HG03159 (cell line): ENCODE data around the gene SSBP3.
"Not testable (repeated sequence)": the region's sequence is repeated elsewhere in the genome, so short reads cannot be mapped to it uniquely, and the experiment has no call there.

Source experiments
- ATAC-seq: cut with Tn5 transposase; IDR thresholded peaks from one replicate; pipeline ENCODE4 v1.9.1; 2021; ENCODE audit warnings: mild to moderate bottlenecking, moderate library complexity; ENCODE audit not compliant: unreplicated experiment

The SSBP3 gene

DNA sequence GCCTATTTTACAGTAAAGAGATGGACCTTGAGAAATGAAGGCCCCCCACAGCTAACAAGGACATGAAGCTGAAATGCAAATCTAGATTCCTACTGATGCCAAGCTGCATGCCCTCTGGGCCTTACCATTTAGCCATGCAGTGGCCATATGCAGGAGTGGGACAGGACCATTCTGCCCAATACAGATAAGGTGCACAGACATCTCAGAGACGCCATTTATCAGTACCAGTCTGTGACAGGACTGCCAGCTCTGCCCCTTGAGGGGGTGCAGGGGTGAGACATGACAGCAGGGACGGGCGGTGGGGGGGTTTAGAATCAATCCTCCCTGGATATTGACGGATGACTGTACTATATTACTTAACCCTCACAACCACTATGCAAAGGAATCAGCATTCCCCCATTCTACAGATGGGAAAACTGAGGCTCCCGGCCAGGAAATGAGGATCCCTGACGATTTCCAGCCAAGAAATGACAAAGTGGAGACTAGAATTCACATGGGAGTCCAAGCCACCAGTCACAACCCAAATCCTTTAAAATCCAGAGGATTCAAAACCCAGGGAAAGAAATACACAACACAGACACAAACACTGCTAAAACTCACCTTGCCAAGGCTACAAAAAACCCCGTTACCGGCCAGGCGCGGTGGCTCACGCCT is 10.8 kb downstream of the SSBP3 start:
- no peak for ATAC-seq

DNA sequence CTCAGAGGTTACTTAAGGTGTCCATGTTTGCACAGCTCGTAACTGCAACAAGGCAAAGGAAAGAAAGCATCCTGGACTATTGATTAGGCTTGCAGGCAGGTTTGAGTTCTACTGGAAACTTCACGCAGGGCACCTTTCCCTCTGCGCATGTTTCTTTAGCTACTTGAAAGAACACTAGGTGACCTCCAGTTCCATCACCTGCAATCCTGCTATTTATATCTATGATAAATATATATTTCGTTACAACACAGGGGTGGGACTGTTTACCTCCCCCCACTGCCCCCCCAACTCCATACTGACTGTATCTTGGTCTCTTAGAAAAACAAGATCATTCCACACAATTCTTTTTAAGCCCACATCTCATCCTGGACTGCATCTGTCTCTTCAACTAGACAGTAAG is 12.1 kb downstream of the SSBP3 start:
- ATAC-seq = no peak

DNA sequence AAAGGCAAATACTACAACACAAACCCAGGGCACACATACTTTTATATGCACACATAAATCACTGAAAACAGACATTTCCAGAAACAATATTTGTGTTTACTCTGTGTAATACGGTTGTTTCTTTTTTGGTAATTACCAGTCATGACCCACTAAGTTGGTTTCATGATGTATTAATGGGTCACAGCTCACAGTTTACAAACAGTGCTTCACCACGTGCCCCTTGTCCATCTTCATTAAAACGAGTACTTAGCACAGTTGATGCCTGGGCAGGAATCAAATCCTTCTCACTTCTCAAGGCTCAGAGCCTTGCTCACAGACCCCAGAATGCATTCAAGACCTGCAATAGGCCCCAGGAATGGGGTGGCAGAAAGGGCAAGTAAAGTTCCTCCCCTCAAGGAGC is 13.8 kb downstream of the SSBP3 start:
- no peak for ATAC-seq

DNA sequence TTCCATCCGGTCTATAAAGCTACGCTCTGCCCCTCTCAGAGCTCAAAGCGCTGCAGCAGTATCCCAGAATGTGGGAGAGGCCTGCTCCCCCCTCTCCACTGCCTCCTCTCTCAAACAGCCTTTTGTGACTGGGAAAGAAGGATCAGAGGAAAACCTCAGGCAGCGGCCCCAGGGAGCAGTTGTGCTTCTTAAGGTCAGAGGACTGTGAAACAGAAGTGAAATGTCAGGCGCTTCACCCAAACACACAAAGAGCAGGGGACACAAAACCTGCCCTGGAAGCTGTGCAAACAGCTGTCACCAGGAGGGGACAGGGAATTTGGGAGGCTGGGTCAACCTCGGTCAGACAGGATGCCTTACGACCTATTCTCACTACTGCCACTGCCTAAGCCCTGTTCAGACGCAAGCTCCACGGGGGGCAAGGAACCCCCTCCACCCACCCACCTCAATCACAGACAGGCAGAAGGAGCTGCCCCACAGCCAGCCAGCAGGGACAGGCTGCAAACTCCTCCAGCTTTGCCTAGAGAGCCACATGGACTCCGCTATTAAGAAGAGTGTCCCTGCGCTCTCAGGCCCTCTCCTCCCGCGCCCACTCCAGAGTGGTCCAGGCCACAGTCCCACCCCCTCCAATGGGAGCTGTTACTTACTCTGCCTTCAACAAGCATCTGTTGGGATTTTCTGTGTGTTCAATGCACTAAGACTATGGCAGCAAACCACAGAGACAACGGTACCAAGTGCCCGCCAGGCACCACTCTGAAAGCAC is 14.6 kb downstream of the SSBP3 start:
- ATAC-seq = no peak

DNA sequence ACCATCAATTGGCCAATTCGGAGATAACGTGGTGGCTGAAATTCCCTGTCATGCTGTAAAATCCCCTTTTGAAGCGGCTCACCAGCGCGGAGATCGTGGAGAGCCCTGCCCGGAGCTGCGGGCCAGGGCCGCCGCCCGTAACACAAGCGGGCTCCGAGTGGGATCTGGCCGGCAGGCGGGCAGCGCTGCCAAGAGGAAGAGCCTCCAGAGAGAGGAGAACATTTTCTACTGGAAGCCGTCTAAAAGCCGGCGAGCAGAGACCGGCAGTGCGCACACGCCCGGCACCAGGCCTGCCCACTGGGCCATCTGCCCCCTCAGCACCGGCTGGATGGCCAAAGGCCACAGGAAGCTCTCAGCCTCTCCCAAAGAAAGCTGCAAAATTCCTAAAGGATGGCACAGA is 15.5 kb downstream of the SSBP3 start:
- no peak for ATAC-seq

DNA sequence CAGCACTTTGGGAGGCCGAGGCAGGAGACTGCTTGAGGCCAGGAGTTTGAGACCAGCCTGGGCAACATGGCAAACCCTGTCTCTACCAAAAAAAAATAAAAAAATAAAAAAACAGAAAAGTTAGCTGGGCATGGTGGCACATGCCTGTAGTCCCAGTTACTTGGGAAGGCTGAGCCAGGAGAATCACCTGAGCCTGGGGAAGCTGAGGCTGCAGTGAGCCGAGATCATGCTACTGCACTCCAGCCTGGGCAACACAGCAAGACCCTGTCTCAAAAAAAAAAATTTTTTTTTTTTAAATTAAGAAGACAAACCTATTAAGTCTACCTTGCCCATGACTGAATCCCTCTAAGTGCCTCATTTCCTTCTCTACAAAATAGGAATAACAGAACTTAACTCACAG is 16.6 kb downstream of the SSBP3 start:
- not testable (repeated sequence) for ATAC-seq

DNA sequence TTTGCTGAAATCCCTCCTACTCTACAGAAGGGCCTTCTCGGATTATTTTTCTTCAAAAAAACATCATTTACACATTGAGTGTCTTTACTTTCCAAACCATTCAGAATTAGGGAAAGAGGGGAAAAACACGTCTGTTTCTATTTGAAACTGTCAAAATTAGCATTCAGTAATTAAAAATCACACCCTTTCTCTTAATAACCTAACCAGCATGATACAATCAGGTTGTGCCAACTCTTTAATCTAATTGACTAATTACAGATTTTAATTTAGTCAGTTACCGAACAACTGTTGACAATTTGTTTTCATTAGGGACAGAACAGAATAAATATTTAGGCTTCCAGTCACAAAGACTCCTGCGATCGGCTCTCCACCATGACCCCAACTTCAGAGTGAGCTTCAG is 18.8 kb downstream of the SSBP3 start:
- no peak for ATAC-seq

DNA sequence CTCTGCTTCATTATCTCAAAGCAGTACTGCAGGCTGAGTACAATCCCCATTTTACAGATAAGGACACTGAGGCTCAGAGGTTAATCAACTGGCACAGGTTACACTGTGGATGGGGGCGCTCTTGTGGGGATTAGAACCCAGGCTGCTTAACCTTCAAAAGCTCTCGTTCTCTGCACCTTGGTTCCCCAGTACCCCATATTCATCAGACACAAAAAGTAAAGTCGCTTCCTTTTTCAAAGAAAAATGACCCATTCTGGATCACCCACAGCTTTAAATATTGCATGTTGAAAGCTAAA is 20.5 kb downstream of the SSBP3 start:
- ATAC-seq = no peak

DNA sequence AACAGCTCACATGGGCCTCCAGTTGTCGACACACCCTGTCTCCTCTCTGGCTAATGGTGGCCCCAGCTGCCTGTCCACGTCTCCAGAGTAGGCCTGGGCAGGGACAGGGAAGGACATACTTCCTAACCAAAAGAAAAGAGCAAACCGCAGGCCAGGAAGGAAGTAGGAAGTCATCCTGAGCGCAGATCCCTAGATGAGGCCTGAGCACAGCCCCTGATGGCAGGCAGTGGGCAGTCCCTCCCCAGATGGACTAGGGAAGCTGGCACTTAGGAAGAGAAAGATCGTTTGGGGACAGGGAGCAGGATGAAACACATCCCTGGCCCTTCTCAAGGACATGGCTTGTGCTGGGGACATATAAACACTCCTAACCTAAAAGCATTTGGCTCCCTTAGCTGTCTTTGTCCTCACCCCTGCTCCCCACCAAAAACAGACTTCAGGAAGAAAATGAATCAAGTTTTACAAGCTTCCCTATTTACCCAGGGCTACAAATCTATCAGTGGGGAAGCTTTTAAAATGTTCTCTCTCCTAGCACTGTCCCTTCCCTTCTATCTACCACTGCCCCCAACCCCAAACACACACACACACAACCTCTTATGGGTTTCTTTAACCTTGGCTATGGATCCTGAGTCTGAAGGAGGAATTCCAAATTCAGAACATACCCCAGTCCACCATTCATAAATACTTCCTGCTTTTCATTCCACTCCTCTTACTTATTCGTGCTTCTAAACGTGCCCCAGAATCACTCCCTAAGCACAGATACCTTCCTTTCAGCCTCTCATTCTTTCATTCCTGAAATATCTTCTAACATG is 21.1 kb downstream of the SSBP3 start:
- no peak for ATAC-seq

DNA sequence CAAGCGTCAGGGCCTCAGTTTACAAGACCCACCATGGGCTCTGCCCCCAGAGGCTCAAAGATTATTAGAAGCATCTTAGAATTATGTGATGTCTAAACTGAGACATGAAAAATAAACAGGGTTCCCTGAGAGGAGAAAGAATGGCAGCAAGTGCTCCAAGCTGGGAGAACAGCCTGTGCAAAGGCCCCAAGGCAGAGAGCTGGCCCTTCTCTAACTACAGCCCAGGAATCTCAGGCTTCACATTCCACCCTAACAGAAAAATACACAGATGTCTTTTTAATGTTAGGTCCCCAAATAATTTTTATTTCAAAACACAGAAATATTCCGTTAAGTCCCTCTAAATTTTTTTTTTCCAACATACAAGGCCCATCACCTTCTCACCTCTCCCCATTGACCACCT is 21.7 kb downstream of the SSBP3 start:
- no peak for ATAC-seq

DNA sequence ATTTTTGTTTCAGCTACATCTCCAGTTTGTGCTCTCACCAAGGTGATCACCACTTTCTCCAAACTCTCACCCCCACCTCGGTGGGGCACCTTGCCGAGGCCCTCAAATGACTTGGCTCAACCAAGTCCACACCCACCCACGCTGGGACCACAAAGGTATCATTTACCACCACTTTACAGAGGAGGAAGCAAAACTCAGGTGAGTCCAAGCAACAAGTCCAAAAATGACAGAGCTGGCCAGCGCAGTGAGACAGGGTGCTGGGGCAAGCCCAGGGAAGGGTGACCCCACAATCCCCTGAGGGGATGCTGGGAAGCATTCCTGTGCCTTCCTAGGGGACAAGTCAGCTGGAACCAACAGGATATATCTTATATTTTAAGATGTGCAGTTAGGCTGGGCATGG is 24.7 kb downstream of the SSBP3 start:
- no peak for ATAC-seq

DNA sequence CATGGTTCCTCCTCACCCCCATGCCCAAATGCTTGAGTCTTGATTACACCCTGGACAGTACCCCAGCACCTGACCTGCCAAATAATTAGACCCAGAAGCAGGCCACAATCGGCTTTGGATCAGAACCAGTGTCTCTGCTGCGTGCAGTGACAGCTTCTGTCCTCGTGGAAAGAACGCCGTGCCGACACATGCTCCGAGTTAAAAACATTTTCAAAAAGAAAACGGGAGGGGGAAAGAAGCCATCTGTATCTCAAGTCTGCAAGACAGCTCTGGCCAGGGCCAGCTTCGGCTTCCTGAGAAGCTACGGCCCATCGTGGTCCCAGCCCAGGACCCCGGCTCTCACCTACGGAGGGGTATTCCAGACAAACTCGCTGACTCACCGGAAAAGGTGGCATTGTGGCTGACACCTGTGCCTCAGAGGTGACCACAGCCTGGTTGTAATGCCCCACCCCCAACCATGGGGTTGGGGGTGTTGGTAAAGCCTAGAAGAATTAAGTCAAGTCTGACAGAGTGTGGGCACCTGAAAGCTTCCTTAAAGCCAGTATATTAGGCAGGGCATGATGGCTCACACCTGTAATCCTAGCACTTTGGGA is 25.8 kb downstream of the SSBP3 start:
- no peak for ATAC-seq

DNA sequence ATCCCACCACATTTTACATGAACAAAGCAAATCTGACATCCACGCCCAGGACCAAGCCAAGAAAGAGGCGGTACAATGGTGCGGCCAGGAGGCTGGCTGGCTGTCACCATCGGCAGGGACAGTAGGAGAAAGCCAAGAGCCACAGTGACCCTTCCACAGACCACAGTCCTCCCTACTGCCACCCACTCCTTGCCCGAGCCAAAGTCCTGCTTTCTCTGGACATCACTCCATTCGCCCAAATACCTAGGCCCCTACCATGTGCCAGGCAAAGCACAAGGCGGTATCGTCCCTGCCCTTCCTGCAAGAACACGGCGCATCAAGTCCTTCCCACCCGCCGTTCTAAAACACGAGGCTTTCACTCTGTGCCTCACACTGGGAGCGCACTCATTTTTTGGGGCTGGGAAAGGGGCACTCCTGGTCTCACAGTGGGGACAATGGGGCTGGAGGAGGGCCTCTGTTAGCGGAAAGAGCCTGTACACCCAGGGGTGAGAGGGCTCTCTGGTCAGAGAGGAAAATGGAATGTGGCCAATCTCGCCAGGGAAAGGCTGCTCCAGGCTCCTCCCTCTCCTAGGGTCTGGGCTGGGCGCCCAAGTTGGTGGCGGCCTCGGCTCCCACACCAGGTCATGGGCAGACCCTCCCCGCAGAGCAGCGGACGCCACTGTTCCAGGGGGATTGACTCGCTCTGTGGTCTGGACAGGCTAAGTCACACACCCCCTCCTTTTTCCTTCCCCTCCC is 26.5 kb downstream of the SSBP3 start:
- ATAC-seq = no peak

DNA sequence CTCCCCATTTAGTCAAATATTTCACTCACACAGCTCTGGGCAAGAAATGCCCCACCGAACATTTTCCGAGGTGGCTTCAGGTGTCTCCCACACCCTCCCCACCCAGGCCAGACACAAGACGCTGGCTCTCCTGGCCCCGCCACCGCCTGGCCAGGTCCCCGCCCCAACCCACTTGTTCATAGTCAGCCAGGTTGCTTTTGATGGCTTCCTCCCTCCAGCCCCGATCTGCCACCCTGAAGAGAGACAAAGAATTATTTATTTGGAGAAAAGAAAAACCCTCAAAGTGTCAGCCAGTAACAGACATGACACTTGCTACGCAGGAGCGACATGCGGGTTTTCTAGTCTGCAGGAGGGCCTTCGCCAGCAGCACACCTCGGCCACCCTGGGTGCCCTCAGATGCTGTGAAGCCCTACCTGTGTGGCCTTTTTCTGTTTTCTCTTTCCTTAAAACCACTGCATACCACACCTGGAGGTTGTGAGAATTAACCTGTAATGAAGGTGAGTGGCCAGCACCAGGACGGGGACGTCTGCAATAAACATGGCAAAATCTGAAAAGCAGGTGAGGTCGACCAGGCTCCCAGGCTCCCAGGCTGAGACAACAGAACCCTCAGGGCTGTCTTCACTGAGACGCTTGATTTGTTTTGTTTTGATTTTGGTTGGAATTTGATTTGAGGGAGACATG is 27.2 kb downstream of the SSBP3 start:
- no peak for ATAC-seq

DNA sequence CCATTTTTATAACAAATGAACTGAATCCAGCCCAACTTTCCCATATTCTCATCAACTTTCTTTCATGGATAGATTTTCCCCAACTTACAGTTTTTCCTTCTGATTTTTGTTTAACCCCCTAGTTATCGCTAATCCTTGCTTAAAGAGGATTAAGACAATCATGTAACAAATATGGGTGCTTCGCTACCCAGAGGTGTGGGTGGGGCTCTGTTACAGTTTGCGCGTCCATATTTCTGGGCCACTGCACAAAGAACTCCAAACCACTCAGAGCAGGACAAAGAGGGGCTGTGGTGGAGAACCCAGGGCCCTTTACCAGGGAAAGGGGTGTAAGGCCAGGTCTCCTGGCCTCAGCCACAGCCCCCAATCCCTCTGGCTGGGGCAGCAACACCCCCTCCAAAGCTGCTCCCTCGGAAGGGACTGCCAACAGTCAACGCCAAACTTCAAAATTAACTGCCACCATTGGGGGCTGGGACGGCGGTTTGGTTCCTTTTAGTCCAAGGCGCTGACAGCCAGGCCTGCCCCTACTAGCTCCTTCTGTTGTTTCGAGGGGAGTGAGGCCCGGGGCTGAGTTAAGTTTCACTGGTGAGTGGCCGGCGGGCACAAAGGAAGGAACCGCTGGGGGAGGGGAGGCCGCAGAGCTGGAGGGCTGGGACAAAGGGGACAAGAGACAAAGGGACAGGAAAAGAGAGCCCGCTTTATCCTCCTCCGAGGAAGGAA is 27.9 kb downstream of the SSBP3 start:
- ATAC-seq = no peak

DNA sequence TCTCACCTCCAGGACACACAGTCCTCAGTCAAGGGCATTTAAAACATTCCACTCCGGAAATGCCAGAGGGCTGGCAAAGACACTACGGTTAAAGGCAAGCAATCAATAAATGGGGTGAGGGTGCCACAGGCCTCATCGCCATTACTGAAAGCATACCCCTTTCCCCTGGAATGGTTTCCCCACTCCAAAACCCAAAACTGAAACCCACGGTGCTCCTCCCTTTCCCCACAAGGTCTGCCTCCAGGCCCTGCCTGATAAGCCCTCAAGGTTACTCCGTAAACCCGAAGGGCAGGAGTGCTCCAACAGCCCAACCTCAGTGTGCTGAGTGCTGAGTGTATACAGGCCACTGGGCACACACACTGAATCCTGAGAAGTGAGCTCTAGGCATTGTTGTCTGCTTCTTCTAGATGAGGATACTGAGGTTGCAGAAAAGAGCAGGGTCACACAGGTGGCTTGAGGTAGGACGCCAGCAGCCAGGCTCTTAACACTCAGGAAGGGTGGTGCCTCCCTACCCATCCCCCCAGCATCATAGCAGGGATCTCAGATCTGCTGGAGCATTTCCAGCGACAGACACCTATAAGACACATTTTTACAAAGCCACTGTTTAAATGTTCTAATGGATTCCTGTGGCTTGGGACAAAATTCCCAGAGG is 29.0 kb downstream of the SSBP3 start:
- ATAC-seq = no peak

DNA sequence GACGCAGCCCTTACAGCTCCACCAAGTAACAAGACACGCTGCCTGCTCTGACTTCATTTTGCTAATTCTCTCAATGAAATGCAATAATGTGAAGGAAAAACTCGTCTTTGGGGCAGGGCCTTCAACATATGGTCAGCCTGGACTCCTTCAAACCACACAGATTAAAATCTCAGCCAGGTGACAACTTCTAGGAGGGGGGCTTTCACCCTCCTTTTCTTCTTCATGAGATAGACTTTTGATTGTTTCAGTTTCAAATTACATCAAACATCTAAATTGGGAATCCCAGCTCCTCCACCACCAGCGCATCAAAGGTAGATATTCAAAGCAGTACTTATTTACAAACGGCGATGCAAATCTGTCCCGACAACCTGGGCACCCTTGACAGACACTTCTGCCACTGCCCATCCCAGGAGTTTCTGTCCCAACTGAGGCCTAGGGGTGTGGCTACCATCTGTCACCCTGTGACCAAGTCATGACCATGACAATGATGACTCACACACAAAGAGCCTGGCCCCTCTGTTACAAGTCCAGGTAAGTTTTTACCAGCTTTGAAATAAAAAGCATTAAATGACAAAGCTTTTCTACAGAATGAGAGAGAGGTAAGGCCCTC is 29.7 kb downstream of the SSBP3 start:
- ATAC-seq = peak; percentile 52

DNA sequence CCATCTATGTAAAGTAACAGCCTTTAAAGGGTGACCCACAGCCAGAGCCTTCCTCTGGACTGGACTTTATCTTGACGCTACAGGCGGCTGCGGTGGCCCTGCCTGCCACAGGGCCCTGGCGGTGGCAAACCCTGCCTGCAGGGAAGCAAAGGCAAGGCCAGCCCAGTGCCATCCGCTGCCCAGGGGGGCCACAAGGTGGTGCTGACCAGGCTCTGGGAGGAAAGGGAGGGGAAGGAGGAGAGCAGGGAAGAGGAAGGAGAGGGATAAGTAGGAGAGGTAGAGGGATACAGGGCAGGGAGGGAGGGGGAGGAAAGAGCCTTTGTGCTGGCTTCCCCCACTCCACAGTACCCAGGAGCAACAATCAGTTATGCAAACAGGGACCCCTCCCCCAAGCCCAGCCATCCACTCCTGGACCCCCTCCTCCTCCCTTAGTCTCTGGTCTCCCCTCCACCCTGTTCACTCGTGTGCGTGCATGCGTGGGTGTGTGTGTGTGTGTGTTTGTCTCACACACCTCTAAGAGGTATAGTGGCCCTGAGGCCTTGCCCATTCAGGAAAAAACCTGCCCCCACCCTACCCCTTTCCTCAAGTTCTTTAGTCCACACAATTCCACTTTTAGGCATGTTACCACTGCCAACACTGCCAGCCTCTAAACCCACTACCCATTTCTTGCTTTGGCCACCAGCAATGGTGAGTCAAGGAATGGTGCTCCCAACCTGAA is 30.3 kb downstream of the SSBP3 start:
- no peak for ATAC-seq
